Adrenal gland (tissue), 5 donors: ENCODE measurements around the gene TGFA.

ENCODE experiments used
- POLR2A ChIP-seq, 2 donors: fragments of 450-650 bp; IDR thresholded peaks; one replicate each; pipeline ENCODE4 v1.6.1; 2017; ENCODE audit warnings: antibody characterized with exemption in 2 of 2, mild to moderate bottlenecking in 2 of 2, moderate library complexity in 1 of 2
- TF ChIP-seq, protein P1 (sequence below), 6 experiments: fragments of 450-650 bp in 4 of 6; fragments of 200-600 bp in 2 of 6; sonication (generic) in 1 of 6; IDR thresholded peaks; 1 replicate in 5 of 6; 2 replicates in 1 of 6; pipeline versions ENCODE4 v1.5.1 to v1.8.0; 2016 to 2021; ENCODE audit warnings: antibody characterized with exemption in 6 of 6, mild to moderate bottlenecking in 2 of 6, moderate library complexity in 1 of 6
- donor health status: DM: no; HTN: no; CAD: no.

DNA sequence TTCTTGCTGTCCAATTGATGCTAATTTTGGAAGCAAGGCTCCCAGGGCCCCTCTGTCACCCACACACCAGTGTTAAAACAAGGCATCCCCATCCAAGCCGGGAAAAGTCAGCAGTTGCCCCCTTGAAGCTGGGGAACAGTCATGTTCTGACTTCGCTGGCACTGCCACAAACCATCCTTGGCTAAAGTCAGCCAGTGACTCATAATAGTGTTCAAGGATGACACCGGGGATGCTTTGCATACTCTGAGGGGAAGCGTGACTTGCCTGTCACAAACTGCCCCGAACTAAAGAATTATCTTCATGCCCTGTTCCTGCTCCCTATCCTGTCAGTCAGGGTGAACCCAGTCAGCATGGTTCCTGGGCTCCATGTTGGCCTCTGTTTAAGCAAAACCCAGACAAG, 37.0 kb downstream of the TGFA start:
- TF ChIP-seq, protein P1, sequence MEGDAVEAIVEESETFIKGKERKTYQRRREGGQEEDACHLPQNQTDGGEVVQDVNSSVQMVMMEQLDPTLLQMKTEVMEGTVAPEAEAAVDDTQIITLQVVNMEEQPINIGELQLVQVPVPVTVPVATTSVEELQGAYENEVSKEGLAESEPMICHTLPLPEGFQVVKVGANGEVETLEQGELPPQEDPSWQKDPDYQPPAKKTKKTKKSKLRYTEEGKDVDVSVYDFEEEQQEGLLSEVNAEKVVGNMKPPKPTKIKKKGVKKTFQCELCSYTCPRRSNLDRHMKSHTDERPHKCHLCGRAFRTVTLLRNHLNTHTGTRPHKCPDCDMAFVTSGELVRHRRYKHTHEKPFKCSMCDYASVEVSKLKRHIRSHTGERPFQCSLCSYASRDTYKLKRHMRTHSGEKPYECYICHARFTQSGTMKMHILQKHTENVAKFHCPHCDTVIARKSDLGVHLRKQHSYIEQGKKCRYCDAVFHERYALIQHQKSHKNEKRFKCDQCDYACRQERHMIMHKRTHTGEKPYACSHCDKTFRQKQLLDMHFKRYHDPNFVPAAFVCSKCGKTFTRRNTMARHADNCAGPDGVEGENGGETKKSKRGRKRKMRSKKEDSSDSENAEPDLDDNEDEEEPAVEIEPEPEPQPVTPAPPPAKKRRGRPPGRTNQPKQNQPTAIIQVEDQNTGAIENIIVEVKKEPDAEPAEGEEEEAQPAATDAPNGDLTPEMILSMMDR (IDR thresholded peaks at IDR 0.05): no peak
- no peak for TF ChIP-seq POLR2A (IDR thresholded peaks at IDR 0.05)
